SKM-1 (cell line): ENCODE measurements around the gene LRRIQ4.

Experiments
- DNase-seq: peaks from one replicate; lab custom pipeline; 2025; ENCODE audit not compliant: unreplicated experiment; lab: John Stamatoyannopoulos, UW

Gene LRRIQ4

GRCh38 chr3:169809230-169809795 lies 3.4 kb upstream of the LRRIQ4 start:
- DNase-seq, result no peak

DNA sequence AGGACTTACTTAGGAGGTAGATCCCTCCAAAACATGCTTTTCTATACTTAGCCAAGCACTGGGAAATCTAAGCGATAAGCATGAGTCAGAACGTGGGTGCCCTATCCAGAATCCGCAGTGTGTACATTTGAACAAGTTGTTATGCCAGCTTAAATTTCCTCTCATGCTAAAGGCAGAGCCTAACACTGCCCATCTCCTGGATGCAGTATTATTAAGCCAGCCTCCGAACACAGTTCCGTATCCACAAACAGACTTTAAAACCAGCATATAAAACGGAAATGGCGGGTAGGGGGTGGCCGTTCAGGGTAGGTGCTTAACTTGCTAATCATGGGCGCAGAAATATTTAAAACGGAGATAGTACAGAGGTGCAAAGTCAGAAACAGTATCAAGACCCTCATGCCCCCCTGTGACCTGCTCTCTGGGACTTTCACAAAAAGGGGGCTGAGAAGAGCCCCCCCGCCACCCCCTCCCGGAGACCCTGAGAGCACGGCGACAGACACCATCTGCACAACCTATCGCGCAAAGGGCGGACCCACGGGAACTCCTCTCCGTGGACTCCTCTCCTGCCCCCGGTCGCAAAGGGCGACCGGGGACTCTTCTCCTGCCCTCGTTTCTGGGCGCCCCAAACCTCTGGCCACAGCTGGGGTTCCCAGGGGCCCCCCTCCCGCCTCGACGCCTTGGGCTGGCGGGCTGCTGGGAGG lies 889 bp upstream of the LRRIQ4 start:
- DNase-seq, result no peak

GRCh38 chr3:169813278-169813677 lies 608 bp downstream of the LRRIQ4 start:
- DNase-seq, result no peak

DNA sequence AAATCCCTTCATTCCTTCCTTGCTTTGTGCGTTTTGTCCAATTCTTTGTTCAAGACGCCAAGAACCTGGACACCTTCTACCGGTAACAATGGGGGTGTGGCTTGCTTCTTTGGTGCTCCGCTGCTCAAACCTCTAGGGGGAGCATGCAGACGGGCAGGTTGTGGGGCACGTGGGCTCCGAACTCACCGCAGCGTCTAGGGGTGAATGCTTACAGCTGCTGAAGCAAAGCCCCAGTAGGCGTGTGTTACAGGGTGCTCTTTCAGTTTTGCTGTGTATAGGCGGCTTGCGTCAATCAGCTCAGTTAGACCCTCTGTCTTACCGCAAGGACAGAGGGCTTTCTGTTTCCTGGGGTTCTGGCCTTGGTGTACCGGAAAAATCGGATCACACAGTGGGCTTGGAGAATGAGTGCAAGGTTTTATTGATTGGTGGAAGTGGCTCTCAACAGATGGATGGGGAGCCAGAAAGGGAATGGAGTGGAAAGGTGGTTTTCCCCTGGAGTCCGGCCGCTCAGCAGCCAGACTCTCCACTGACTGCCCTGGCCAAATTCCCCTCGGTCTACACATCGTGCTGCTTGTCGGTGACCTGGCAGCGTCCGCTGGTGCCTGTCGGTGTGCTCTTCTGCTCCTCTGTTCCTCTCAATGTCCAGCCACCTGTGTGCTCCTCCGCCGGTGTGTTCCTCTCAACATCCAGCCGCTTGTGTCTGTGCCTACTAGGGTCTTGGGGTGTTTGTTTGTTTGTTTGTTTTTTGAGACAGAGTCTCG lies 1.3 kb downstream of the LRRIQ4 start:
- DNase-seq, result peak; percentile 67

GRCh38 chr3:169815590-169816150 lies 3.0 kb downstream of the LRRIQ4 start:
- DNase-seq, result no peak

DNA sequence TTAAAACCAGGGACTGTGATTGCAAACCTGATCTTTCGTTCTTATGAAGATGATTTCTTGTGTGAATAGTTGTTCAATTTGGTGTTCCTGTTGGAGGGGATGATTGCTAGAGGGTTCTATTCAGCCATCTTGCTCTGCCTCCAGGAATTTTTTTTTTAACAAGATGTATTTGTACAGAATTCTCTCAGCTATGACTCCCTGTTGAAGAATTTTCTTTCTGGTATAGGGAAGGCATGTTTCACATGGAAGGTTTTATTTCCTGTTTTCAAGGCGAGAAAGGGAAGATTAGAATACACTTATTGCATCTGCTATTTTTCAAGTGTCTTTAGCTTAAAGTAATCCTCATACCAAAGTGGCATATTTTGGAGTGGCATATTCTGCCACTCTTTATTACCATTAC lies 5.6 kb downstream of the LRRIQ4 start:
- no peak for DNase-seq

GRCh38 chr3:169822091-169822490 lies 9.4 kb downstream of the LRRIQ4 start:
- no peak for DNase-seq

DNA sequence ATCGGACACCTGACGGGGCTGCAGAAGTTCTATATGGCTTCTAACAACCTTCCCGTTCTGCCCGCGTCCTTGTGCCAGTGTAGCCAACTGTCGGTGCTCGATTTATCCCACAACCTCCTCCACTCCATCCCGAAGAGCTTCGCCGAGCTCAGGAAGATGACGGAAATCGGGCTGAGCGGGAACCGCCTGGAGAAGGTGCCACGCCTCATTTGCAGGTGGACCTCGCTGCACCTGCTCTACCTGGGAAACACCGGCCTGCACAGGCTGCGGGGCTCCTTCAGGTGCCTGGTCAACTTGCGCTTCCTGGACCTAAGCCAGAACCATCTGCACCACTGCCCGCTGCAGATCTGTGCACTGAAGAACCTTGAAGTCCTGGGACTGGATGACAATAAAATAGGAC lies 9.9 kb downstream of the LRRIQ4 start:
- DNase-seq, result no peak

GRCh38 chr3:169822983-169823382 lies 10.3 kb downstream of the LRRIQ4 start:
- no peak for DNase-seq

- no peak for DNase-seq
These were observed 12.6 kb downstream of the LRRIQ4 start for GRCh38 chr3:169825316-169825715.

- no peak for DNase-seq
These were observed 15.0 kb downstream of the LRRIQ4 start for GRCh38 chr3:169827712-169828111.

- DNase-seq, result no peak
These were observed 22.9 kb downstream of the LRRIQ4 start for GRCh38 chr3:169835533-169835932.

DNA sequence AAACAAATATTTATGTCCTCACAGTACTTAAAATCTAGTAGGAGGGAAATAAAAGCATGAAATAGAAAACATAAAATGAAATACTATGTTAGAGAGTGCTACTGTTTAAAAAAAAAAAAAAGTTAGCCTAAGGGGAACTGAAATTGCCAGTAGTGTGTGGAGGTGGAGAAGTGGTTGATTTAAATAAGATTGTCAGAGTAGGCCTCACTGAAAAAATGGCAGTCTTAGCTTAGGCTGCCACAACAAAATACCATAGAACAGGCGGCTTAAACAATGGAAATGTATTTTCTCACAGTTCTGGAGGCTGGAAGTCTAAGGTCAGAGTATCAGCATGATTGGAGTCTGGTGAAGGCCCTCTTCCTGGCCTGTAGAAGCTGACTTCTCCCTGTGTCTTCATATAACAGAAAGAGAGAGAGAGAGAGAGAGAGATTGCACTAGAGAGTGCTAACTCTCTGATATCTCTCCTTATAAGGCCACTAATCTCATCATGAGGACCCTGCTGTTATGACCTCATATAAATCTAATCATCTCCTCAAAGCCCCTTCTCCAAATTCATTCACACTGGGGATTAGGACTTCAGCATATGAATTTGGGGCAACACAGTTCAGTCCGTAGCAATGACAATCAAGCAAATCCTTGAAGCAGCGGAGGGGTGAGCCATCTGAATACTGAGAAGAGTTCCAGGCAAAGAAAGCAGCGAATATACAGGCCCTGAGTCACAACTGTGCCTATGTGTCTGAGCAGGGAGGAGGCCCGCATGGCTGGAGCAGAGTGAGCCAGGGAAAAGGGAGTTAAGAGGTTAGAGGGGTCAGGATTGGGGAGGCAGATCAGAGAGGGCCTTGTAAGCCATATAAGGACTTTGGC lies 23.6 kb downstream of the LRRIQ4 start:
- no peak for DNase-seq

DNA sequence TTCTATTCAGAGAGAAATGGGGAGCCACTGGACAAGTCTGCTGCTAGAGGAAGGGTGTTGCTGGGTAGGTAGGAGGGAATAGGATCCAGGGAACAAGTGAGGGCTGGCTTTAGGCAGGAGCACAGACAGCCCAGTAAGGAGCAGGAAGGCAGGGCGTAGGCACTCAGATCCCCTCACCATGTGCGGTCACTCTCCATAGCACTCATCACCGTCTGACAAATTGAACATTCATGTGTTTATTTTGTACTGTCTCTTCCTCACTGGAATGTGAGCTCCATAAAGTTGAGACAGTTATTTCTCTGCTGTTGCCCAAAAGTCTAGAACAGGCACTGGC lies 24.2 kb downstream of the LRRIQ4 start:
- DNase-seq, result no peak

DNA sequence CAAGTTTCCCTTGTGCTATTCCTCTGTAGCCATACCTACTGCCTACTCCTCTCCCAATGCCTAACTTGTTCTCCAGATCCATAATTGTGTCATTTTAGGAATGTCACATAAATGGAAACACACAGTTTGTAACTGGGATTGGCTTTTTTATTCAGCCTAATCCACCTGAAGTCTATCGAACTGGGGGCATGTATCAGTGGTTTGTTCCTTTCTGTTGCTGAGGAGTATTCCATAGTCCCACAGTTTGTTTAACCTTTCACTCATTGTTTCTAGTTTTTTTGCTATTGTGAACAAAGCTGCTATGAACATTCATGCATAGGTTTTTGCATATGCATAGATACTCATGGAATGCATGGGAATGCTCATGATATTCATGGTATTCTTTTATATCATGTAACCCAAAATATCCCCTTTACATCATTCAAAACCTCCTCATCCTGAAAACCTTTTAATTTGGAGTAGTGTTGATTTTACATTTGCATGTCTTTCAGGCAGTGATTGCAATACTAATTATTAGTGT lies 25.9 kb downstream of the LRRIQ4 start:
- DNase-seq, result no peak

- no peak for DNase-seq
These were observed 28.5 kb downstream of the LRRIQ4 start for GRCh38 chr3:169841171-169841570.

DNA sequence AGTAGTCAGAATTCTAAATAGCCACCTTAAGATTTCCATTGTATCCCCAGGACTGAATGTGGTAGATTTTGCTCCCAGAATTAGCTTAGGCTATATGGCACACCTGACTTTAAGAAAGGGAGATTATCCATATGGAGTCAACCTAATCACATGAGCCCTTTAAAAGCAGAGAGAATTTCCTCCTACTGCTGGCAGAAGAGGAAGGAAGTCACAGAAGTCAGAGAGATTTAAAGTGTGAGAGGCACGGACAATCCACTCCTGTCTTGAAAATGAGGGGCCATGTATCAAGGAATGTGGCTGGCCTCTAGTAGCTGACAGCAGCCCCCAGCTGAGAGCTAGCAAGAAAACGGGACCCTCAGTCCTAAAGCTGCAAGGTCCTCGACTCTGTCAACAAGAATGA lies 30.3 kb downstream of the LRRIQ4 start:
- peak; percentile 25 for DNase-seq

DNA sequence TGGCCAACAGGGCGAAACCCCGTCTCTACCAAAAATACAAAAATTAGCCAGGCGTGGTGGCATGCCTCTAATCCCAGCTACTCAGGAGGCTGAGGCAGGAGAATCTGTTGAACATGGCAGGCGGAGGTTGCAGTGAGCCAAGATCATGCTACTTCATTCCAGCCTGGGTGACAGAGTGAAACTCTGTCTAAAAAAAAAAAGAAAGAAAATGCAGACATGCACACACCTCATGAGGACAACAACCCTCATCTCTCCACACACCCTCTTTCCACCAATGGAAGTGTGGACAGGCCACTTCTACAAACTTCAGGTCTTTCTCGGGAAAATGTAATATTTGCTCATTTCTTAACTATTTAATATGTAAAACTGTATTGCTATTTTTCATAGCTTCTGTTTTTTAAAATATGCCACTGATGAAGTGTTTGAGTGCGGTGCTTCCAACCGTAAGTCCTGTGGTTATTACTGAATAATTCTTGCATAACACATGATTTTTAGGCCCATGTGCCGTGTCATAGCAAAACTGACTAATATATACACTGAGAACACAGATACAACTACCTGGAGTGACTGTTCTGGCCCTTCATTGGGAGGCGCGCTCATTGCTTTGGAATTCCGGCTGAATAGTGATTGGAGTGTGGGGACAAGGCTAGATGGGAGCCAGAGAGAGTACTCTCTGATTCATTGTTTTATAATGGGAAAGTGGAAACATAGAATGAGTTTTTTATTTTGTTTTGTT lies 34.0 kb downstream of the LRRIQ4 start:
- no peak for DNase-seq

- DNase-seq, result no peak
These were observed 35.2 kb downstream of the LRRIQ4 start for GRCh38 chr3:169847896-169848295.

GRCh38 chr3:169848741-169849140 lies 36.1 kb downstream of the LRRIQ4 start:
- no peak for DNase-seq
